NOMO-1 treated with dmso at 0.1 percent for 144 hours (cell line): ENCODE measurements around the gene TSPOAP1.

Source experiments
- DNase-seq: peaks from one replicate; lab custom pipeline; 2025; ENCODE audit not compliant: unreplicated experiment; lab: John Stamatoyannopoulos, UW

The TSPOAP1 gene

DNA sequence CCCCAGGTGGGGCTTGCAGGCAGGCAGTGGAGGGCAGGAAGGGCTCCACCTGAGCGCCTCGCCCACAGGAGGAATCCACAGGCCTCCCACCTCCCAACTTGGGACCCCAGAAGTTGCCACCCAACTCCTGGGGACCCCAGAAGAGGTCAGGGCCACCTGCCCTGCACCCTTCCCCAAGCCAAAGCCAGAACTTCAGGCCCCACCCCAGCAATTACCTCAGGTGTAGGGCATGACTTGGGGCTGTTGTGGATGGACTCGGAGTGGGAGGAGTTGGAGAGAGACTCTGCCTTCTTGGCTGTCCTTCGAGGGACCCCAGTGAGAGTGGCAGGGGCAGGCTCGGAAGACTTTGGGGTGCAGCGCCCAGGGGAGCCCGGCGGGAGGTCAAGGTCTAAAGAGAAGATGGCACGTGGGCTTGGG lies 10.5 kb downstream of the TSPOAP1 start:
- no peak for DNase-seq

DNA sequence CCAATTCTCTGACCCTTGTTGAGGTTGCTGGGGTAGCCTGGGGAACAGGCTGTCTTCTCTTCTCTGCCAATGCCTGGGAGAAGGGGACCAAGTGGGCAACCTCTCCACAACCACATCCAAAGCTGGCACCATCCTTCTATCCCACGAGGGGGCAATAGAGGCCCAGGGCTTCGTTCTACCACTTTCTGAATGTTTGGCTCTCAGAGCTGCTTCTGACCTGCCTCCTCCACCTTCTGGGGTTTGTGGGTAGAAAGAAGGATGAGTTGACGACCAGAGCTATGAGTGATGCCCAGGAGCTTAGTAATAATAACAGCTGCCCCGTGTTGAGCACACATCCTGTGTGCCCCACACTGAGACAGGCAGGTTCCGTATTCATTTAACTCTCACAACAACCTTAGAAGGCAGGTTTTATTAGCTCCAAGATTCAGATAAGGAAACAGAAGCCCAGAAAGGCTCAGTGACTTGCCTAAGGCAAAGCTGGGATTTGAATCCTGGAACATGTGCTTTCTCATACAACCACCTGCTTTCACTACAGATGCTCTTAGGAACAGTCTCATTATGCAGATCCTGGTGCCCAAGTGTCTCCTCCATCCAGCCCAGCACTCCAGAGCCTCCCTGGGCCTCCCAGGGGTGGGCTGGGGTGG lies 11.1 kb downstream of the TSPOAP1 start:
- DNase-seq: peak; percentile 60

DNA sequence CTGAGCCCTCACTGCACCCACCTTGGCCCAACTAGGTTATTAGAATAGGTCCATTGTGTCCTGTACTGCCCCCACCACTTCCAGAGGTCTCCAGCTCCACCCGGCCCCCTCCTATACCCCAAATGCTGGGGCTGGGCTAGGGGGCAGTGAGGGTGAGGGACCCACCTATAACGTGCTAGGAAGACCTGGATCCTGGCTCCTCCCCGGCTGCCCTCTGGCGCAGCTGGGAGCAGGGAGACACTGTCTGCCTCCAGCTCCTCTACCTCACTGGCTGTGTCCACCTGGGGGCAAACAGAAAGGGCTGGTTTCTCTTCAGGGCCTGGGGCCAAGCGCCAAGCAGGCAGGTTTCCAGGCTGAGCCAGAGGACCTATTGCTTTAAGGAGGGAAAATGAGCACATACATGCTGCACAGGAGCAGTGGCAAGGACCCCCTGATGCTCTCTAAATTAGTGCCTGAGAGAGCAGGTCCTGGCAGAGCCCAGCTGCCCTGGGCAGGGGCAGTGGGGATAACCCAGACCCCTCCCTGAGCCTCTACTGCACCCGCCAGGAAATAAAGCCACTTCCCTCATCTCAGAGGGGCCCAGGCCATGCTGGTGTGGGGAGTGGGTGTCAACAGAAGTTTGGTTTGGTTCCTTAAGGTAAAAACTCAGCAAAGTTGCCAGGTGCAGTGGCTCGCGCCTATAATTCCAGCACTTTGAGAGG lies 12.2 kb downstream of the TSPOAP1 start:
- no peak for DNase-seq

DNA sequence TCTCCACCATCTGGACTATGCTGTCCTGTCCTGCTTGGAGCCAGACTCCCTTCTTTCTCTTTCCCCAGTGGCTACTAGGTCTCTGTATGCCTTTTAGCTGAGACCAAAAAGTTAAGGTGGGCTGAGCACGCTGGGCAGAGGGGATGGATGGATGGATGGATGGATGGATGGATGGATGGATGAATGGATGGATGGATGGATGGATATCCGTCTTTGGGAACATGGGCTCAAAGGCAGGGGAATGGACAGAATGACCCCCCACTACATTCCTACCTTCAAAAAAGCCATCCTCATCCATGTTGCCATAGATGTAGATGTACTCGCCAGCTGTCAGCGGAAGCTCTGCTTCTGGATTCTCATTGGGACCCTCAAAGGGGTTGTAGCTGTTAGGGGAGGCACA lies 12.8 kb downstream of the TSPOAP1 start:
- no peak for DNase-seq

DNA sequence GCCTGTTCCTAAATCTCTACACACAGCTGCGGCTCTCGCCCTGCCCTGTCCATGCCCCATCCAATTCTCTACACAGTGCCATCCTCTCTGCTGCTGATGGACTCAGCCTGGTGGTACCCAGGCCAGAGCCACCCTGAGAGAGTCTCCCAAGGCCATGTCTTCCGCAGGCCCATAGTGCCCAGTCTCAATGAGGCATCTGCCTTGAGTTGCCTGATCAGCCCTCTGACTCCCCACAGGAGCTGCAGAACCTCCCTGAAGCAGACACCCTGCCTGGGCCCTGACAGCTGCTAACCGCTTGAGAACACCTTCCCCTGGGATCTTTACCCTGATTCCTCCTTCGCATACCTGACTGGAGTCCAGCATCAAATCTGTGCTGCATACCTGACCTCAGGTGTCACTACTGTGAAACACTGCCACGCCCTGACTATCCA lies 13.3 kb downstream of the TSPOAP1 start:
- DNase-seq: no peak

DNA sequence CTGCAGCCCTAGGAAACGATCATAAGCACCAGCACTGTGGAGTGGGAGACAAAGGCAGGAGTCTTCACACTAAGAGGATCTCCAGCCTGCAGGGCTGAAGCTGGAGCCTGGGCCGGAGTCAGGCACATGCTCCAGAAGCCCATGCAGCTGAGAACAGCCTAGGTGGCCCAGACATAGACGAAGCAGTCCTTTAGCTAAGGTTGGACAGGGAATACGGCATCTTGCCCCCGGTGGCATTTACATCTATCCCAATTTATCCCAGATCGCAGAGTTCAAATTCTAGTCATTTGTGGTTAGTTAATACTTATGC lies 13.9 kb downstream of the TSPOAP1 start:
- DNase-seq: no peak

DNA sequence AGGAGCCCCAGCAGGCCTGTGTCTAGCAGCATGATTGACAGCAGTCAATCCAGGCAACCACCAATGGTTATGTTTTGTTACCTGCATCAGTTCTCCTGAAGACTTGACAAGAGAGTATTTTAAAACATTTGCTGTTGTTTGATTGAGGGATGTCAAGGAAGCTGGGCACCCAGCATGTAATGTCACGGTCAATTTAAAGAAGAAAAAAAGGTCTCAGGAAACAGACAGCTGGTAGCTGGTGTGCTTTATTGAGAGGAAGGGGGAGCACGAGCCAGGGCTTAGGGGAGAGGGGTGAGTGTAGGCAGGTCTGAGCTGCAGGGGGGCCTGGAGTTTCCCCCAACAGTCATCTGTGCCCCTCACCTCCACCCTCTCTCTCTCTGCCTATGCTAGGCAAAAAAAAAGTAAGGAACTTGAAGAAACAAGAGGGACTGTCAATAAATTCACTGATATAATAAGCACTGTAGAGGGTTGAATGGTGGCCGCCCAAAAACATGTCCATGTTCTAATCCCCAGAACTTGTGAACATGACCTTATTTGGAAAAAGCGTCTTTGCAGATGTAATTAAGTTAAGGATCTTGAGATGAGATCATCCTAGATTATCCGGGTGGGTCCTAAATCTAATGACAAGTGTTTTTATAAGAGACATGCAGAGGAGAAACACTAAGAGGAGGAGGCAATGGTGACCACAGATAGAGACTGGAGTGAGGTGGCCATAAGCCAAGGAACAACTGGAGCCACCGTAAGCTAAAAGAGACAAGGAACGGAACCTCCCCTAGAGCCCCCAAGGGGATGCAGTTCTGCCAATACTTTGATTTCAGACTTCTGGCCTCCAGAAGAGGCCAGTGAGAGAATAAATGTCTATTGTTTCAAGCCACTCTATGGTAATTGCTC lies 14.5 kb downstream of the TSPOAP1 start:
- DNase-seq: no peak

DNA sequence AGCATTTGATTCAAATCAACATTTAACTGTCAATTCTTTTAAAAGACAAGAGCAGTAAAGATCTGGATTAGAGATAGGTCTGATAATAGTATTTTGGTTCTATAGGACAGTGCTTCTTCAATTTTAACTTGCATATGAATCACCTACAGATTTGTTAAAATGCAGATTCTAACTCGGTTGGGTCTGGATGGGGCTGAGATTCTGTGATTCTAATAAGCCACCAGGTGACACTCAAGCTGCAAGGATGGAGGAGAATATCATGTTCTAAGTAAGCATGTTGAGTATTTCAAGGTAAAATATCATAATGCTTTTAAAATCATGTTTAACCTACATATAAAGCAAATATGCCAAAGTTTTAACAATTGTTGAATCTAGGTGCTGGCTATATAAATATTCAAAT lies 15.8 kb downstream of the TSPOAP1 start:
- DNase-seq: no peak

DNA sequence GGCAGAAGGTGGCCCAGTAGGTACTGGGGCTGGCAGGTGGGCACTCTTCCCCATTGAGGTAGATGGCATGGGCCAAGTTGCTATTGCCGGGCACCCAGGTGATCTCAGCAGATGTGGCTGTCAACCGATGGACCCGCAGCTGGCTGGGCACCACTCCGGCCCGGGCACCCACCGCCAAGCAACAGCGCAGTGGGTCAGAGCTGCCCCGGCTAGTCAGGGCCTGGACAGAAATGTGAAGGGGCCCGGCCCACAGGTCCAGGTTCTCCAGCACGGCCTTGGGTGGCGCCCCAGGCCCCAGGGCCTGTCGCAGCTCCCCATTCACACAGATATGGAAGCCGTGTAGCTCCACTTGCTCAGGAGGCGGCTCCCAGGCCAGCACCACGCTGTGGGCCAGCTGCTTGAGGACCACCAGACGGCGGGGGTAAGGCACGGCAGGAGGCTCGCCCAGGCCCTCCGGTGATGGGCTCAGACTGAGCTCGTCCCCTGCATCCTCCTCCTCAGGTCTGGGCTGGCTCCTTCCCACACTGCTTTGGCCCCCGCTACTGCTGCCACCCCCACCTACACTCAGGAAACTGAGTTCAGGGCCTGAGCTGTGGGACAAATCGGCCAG lies 16.5 kb downstream of the TSPOAP1 start:
- no peak for DNase-seq

DNA sequence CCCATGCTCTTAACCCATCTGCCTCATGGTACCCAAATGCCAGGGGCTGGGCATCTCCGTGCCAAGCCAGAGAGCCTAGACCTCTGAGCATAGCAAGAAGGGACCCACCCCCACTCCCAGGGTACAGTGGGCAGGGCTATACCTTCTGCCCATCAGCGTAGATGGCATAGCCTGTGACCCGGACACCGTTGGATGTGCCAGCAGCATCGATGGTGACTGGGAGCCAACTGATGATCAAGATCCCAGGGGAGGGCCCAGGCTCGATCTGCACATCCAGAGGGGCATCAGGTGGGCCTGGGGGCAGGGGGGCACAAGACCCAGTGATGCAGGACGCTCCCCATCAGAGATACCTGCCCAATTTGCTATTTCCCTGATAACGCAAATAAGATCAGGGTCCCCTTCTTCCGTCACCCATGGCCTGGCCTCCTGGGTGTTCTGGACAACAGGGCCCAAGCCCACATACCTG lies 17.1 kb downstream of the TSPOAP1 start:
- DNase-seq: no peak

DNA sequence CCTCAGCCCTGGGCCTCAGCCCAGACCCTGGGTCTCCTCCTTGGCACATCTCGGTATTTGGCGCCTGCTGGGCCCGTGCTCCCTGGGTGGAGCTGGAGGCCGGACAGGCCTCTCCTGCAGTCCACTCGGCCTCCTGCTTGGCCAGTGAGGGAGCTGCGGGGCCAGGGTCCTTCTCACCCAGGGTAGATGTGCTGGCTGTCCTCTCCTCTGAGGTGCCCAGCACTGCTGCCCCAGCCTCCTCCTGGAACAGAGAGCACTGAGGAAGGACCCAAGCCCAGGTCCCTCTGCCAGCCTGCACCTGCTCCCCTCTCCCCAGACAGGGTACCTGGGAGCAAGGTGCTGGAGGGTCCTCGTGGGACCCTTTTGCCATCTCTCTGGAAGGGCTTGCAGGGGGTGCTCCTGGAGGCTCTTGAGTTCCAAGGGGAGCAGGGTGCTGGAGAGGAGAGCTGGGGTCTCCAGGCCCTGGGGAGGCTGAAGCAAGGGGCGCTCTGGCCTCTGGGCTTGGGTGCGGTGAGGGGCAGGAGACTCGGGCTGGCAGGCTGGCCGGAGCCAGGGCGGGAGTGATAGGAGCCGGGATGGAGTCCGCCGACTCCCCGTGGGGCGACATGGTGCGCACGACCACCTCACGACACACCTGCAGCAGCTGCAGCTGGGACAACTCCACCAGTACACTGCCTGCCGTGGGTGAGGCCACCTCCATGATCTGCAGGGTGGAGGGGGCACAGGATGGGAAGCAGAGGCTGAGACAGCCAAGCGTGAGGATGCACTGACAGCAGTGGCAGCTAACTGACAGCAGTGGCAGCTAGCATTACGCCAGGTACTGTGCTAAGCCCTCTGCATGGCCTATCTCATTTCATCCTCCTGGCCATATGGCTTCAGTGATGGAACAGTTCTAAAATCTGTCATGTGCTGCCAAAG lies 17.8 kb downstream of the TSPOAP1 start:
- DNase-seq: no peak

DNA sequence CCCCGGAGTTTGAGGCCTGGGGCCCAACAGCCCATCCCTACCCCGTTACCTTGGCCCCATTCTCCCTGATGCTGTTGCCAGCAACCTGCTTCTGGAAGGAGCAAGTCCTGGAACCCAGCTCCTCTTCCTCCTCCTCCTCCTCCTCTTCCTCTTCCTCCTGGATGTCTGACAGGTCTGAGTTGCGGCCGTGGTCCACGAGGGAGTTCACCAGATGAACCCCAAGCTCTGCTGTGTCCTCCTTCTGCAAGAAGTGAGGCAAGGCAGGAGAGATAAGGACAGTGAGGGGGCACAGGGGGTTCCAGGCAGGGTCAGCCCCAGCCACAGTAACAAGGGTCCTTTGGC lies 18.7 kb downstream of the TSPOAP1 start:
- DNase-seq: no peak

DNA sequence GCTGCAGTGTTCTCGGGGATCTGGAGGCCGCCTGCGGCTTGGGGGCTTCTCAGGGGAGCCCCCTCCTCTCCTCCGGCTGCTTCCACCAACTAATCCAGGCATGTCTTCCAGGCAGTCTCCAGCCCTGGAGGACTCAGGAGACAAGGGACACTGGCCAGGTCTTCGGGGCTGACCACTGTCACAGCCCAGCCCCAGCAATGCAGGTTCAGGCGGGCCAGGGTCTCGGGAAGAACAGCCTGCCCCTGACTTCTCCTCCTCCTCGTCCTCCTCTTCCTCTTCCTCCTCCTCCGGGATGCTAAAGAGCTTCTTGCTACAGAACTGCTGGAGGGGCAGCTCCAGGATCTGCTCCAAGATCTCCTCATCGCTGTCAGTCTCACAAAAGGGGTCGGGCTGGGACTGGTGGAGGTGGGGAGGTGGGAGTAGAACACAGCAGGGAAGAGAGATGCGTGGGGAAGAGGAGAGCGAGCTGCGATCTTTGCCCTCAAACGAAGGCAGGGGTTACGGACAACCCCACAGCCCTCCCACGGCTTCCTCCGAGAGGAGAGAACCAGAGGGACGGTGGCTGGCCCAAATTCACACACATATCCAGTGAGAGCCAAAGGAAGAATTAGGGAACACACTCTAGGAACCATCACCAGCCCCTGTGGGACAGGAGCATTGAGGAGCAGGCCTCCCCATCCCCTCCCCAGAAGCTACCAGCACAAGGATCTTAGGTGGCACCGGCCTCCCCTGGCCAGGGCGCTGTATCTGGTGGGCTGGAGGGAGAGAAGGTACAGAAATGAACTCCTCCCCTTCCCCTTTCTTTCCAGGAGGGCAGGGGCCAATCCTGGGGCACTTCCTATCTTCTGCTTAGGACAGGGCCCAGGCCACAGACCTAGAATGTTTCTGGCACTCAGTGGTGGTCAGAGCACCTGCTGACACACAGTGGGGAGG lies 19.3 kb downstream of the TSPOAP1 start:
- DNase-seq: no peak

DNA sequence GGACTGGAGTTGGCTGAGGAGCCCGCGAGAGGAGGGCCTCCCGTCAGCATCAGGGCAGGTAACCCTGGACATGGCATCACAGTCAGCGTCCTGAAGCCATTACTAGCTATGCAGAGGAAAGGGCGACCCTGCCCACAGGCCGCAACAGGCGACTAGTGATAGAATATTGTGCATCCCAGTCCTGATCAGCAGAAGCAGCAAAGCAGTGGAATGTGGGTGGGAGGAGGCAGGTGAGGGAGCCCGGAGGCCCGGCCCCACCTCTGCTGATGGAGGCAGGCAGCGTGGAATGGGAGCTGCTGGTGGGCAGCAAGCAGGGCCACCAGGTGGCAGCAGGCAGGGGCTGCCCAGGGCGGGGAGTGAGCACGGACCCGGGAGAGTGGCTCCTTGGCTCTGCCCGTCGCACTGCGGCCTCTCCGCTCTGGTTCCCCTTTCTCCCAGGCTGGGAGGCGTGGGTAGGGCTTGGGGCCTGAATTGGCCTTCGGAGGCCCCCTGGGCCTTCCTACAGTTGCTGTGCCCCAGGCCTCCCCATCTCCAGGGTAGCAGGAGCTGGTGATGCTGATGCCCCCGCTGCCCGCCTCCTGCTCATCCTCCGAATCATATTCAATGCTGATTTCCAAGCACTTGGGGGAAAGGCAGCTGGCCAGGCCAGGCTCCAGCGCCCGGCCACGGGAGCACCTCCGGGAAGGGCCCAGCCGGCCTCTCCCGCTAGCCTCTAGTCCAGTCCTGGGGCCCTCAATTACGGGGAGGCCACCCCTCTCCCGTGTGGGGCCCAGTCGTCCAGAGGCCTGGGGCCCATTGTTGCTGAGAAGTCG lies 20.2 kb downstream of the TSPOAP1 start:
- DNase-seq: no peak

DNA sequence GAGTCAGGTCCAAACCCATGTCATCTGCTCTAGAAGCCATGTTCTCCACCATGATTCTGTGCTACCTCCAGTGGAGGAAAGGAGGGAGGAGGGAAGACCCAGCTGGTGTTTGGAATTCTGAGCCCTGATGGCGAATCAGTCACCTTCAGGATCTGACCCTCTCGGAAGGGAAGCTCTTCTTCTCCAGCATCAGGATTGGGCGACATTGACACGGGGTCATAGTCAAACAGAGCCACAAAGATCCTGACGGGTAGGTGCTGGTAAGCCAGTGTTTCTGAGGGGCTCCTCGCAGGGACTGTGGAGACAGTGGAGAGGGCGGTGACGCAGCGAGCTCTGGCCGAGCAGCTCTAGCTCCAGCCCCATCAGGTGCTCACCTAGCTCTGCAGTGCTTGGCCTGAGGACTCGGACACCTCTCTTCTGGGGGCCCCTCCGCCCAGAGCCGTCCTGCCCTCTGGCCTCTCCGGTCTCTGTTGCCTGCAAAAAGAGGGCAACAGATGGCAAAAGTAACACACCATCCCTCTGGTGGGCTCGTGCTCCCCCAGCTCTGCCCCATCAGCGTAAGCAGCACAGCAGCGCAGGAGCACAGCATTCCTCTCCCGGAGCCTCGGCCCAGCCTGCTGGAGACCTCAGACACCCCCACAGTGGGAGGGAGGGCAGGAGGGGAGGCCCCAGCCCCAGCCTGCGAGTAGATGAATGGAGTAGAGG lies 21.0 kb downstream of the TSPOAP1 start:
- no peak for DNase-seq

DNA sequence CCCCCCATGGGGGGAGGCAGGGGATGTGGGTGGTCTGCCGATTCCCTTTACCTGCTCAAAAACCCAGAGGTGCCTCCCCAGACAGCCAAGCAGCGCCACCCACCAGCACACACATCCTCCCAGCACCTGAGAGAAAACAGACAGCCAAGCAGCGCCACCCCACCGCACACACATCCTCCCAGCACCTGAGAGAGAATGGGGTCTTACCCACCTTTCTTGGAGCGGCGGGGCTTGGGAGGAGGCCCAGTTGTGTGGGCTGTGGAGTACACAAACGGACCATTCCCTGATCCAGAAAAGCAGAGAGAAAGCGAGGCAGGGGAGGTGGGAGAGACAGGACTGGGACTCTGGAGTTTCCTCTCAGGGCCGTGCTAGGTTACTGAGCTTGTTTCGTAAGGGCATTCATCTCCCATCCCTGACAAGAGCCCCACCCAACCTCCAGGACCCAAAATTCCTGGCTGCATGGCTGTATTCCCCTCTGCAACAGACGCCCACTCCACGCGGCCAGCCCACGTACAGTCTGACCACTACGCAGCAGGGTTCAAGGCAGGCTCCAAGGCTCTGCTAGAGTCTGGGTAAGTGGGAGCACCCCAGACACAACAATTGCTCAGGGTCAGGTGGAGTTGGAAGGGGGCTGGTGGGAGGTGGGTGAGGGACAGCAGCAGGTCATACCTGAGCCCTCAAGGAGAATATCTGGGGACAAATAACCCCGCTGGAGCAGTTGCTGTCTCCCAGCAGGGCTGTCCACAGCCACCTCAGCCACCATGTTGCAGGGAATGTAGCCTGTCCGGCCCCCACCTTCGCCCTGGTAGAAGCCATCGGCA lies 22.3 kb downstream of the TSPOAP1 start:
- DNase-seq: no peak

DNA sequence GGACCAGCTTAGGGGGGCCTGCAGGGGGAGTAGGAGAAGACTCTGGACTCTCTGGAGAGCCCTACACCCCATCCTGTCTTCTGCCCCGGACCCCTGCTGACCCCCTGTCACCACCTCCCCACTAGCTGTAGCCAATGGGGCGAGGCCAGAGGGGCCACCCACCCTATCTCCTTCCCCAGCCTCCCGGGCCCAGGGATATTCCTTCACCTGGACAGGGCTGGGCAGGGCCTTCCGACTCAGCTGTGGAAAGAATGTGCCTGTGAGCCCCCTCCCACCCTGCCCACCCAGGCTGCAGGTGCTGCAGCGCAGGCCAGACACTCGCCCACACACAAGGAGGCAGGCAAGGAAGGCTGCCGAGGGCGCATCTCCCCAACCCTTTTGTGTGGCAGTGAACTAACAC lies 23.0 kb downstream of the TSPOAP1 start:
- DNase-seq: no peak
